Occipital lobe (tissue), 3 donors: ENCODE data around the gene P4HA1. TPM values are rescaled to one million over a fixed set of nuclear protein-coding genes. Genes with fewer than 3 reads are reported as not detected.
A peak's percentile ranks its signal among the peaks of the same experiment; 100 is the strongest.

Experiments used
- DNase-seq: peaks from one replicate; lab custom pipeline; 2025; lab: John Stamatoyannopoulos, UW
- small RNA-seq: library from RNA; depleted of rRNA; stranded (forward); fragments of <200 nt; gene quantifications from one replicate; pipeline ENCODE3, GENCODE V24; 2014
- total RNA-seq: library from RNA; depleted of rRNA; stranded (reverse); fragments of >200 nt; gene quantifications from one replicate; pipeline ENCODE4 v1.2.3, GENCODE V29; 2014

Gene P4HA1
- total RNA-seq, 1 donor from 2014 or later: 41.3 TPM

- no peak for DNase-seq
Observed at GRCh38 chr10:72981028-72981881, 115.4 kb downstream of the P4HA1 start.

GRCh38 chr10:72980348-72980747 lies 116.3 kb downstream of the P4HA1 start:
- DNase-seq: no peak

- no peak for DNase-seq
Observed at GRCh38 chr10:72979709-72980108, 117.0 kb downstream of the P4HA1 start.

GRCh38 chr10:72976886-72977285 lies 119.8 kb downstream of the P4HA1 start:
- DNase-seq: no peak

Small RNAs within 50 kb of the gene (small RNA-seq; reads per million reads assigned to genes)
- not detected for gene RF00019
- 0.73 reads per million, percentile 64 among the genes with 10 or more reads in this experiment for gene SNORA11F

Other genes with a start within 250 kb of the P4HA1 start
- gene OIT3, start 203.1 kb downstream of the P4HA1 start, total RNA-seq: 0.47 TPM
- not detected for gene PLA2G12B, start 142.1 kb downstream of the P4HA1 start, total RNA-seq
- gene NUDT13, start 13.6 kb upstream of the P4HA1 start, total RNA-seq: 0.31 TPM
- gene ECD, start 71.1 kb upstream of the P4HA1 start, total RNA-seq: 28.7 TPM
- 30.1 TPM for gene FAM149B1, start 71.3 kb upstream of the P4HA1 start, total RNA-seq
- 59.7 TPM for gene DNAJC9, start 150.4 kb upstream of the P4HA1 start, total RNA-seq
- 102 TPM for gene MRPS16, start 155.8 kb upstream of the P4HA1 start, total RNA-seq